GM19023 (cell line): ENCODE data around the gene SOAT2.
"Not testable (repeated sequence)": the region's sequence is repeated elsewhere in the genome, so short reads cannot be mapped to it uniquely, and the experiment has no call there.

ENCODE experiments used
- ATAC-seq: cut with Tn5 transposase; IDR thresholded peaks from one replicate; pipeline ENCODE4 v1.9.1; 2021; ENCODE audit warnings: mild to moderate bottlenecking, moderate library complexity; ENCODE audit not compliant: unreplicated experiment

The SOAT2 gene

GRCh38 chr12:53131844-53132243 is 28.6 kb downstream of the SOAT2 start:
- no peak for ATAC-seq

GRCh38 chr12:53133722-53134121 is 30.4 kb downstream of the SOAT2 start:
- no peak for ATAC-seq

GRCh38 chr12:53143355-53143754 is 40.1 kb downstream of the SOAT2 start:
- ATAC-seq: no peak

GRCh38 chr12:53145383-53146260 is 42.3 kb downstream of the SOAT2 start:
- no peak for ATAC-seq

- no peak for ATAC-seq
Measured at GRCh38 chr12:53147181-53147580, 43.9 kb downstream of the SOAT2 start.

GRCh38 chr12:53147653-53148052 is 44.4 kb downstream of the SOAT2 start:
- ATAC-seq: no peak

- ATAC-seq: no peak
Measured at GRCh38 chr12:53151039-53151438, 47.8 kb downstream of the SOAT2 start.

GRCh38 chr12:53152390-53152789 is 49.1 kb downstream of the SOAT2 start:
- no peak for ATAC-seq

GRCh38 chr12:53159195-53159839 is 56.0 kb downstream of the SOAT2 start:
- ATAC-seq: peak; percentile 74

GRCh38 chr12:53160000-53160399 is 56.7 kb downstream of the SOAT2 start:
- ATAC-seq: no peak

- ATAC-seq: no peak
Measured at GRCh38 chr12:53160673-53161072, 57.4 kb downstream of the SOAT2 start.

GRCh38 chr12:53161119-53161911 is 58.0 kb downstream of the SOAT2 start:
- no peak for ATAC-seq

- not testable (repeated sequence) for ATAC-seq
Measured at GRCh38 chr12:53163008-53163407, 59.7 kb downstream of the SOAT2 start.

- ATAC-seq: no peak
Measured at GRCh38 chr12:53166837-53167236, 63.6 kb downstream of the SOAT2 start.

- no peak for ATAC-seq
Measured at GRCh38 chr12:53169644-53170043, 66.4 kb downstream of the SOAT2 start.

- no peak for ATAC-seq
Measured at GRCh38 chr12:53170215-53170614, 66.9 kb downstream of the SOAT2 start.

- no peak for ATAC-seq
Measured at GRCh38 chr12:53170876-53171724, 67.8 kb downstream of the SOAT2 start.

- no peak for ATAC-seq
Measured at GRCh38 chr12:53171725-53172329, 68.5 kb downstream of the SOAT2 start.

- ATAC-seq: no peak
Measured at GRCh38 chr12:53172352-53172751, 69.1 kb downstream of the SOAT2 start.

GRCh38 chr12:53173085-53173715 is 69.9 kb downstream of the SOAT2 start:
- no peak for ATAC-seq
